ENCODE data around the gene SLC6A6. TPM values are rescaled to one million over a fixed set of nuclear protein-coding genes. Genes with fewer than 3 reads are reported as not detected.

Gene SLC6A6
- total and polyA plus RNA-seq, 2 donors from 2014 or later = 7.1 to 64.0 TPM

DNA sequence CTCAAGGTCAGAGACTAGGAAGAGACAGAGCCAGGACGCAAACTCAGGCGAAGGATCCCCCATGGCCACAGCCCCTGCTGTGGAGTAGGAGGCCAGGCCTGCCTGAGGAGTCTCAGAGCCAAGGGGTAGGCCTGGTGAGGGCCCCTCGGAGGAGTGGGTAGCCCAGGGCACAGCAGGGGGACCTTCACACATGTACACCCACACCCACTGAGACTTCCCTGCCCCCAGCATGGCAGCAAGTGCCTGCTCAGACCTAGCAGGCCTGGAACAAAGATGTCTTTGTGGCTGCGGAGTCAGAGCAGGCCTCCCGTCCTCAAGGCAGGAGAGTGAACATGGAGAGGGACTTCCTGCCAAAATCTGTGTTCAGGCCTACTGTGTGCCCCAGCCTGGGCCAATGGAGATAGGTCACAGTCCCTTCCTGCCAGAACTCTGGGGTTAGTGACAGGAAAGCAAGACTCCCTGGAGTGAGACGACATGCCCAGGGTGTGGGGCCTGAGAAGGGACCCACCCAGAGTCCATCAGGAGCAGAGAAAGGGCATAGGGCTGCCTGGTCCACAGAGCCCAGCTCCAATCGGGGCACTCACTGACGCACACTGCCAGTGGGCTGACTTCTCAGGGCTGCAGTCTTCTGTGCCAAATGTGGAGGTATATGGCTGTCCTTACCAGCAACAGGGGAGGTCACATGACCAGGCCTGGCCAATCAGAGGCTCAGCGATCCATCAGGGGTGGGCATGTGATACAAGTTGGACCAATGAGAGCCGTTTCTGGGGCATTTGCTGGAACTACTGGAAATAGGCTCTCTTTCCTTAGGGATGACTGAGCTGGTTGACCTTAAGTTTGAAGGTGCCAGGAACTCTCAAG is 135.4 kb downstream of the SLC6A6 start:
- FAIRE-seq = no peak
- Histone ChIP-seq H3K27ac (ENCODE audit: low read depth in 2 of 2, low read length in 2 of 2) (no peak overlapping the region), H3K4me3 (ENCODE audit: low read length in 3 of 3) (no peak overlapping the region), H3K36me3 (ENCODE audit: control insufficient read depth in 2 of 3, insufficient read depth in 3 of 3, low read length in 3 of 3) (no peaks in the 10 kb centered on the region), H3K27me3 (ENCODE audit: control insufficient read depth, insufficient read depth, low read length) (no peaks in the 10 kb centered on the region), H3K9ac (ENCODE audit: low read length in 3 of 3) (no peak overlapping the region), H3K4me1 (ENCODE audit: control insufficient read depth in 2 of 3, insufficient read depth in 2 of 3, low read depth in 1 of 3, low read length in 3 of 3) (no peaks in the 10 kb centered on the region), H3K9me3 (ENCODE audit: control insufficient read depth in 2 of 3, insufficient read depth in 1 of 3, low read length in 3 of 3) (no peaks in the 10 kb centered on the region)
- intact Hi-C loops (cut with DNase I) = no loop called here
- peak in 1 of 5 donors; percentile 52 for DNase-seq
- no peak for TF ChIP-seq CTCF (IDR thresholded peaks at IDR 0.05; ENCODE audit: borderline replicate concordance, extremely low read depth, insufficient read depth)

- no peak for TF ChIP-seq CTCF (IDR thresholded peaks at IDR 0.05; ENCODE audit: borderline replicate concordance, extremely low read depth, insufficient read depth)
- no peaks in the 10 kb centered on the region for H3K9me3 ChIP-seq (ENCODE audit: control insufficient read depth in 2 of 3, insufficient read depth in 1 of 3, low read length in 3 of 3)
- no peak overlapping the region for H3K4me3 ChIP-seq (ENCODE audit: low read length in 3 of 3)
- no peaks in the 10 kb centered on the region for H3K36me3 ChIP-seq (ENCODE audit: control insufficient read depth in 2 of 3, insufficient read depth in 3 of 3, low read length in 3 of 3)
- no peak overlapping the region for H3K9ac ChIP-seq (ENCODE audit: low read length in 3 of 3)
- no peaks in the 10 kb centered on the region for H3K4me1 ChIP-seq (ENCODE audit: control insufficient read depth in 2 of 3, insufficient read depth in 2 of 3, low read depth in 1 of 3, low read length in 3 of 3)
- intact Hi-C loops (cut with DNase I) = no loop called here
- FAIRE-seq = no peak
- H3K27me3 ChIP-seq (ENCODE audit: control insufficient read depth, insufficient read depth, low read length) = no peaks in the 10 kb centered on the region
- no peak overlapping the region for H3K27ac ChIP-seq (ENCODE audit: low read depth in 2 of 2, low read length in 2 of 2)
- DNase-seq = peak in 1 of 5 donors; percentile 35
These were observed 136.2 kb downstream of the SLC6A6 start for GRCh38 chr3:14538451-14539088.

Other genes with a start within 250 kb of the SLC6A6 start
- 44.4 TPM for gene XPC, start 224.0 kb upstream of the SLC6A6 start, total RNA-seq
- 15.9 TPM for gene XPC, start 224.0 kb upstream of the SLC6A6 start, polyA plus RNA-seq (ENCODE audit: insufficient read depth, low read depth, low replicate concordance)
- 11.9 TPM for gene LSM3, start 223.8 kb upstream of the SLC6A6 start, total RNA-seq
- 30.2 TPM for gene LSM3, start 223.8 kb upstream of the SLC6A6 start, polyA plus RNA-seq (ENCODE audit: insufficient read depth, low read depth, low replicate concordance)
- gene GRIP2, start 137.7 kb downstream of the SLC6A6 start, total RNA-seq = 3.0 TPM
- 3.2 TPM for gene GRIP2, start 137.7 kb downstream of the SLC6A6 start, polyA plus RNA-seq (ENCODE audit: insufficient read depth, low read depth, low replicate concordance)
- 24.7 TPM for gene CCDC174, start 249.2 kb downstream of the SLC6A6 start, total RNA-seq
- 21.9 TPM for gene CCDC174, start 249.2 kb downstream of the SLC6A6 start, polyA plus RNA-seq (ENCODE audit: insufficient read depth, low read depth, low replicate concordance)

All from kidney (tissue), 14 donors.